GM20000 (cell line): Measurements from ENCODE around the gene CTNNBIP1.

ENCODE experiments used
- DNase-seq: peaks from one replicate; pipeline ENCODE4 v3.0.0; 2012; ENCODE audit warnings: low spot score
- TF ChIP-seq, protein P1 (sequence below): IDR thresholded peaks from 2 replicates; pipeline ENCODE4 v1.5.1; 2012; ENCODE audit warnings: mild to moderate bottlenecking, control low read depth; ENCODE audit errors: extremely low read depth, missing control alignments

The CTNNBIP1 gene

GRCh38 chr1:9826087-9826486 is 84.0 kb downstream of the CTNNBIP1 start:
- TF ChIP-seq, protein P1, sequence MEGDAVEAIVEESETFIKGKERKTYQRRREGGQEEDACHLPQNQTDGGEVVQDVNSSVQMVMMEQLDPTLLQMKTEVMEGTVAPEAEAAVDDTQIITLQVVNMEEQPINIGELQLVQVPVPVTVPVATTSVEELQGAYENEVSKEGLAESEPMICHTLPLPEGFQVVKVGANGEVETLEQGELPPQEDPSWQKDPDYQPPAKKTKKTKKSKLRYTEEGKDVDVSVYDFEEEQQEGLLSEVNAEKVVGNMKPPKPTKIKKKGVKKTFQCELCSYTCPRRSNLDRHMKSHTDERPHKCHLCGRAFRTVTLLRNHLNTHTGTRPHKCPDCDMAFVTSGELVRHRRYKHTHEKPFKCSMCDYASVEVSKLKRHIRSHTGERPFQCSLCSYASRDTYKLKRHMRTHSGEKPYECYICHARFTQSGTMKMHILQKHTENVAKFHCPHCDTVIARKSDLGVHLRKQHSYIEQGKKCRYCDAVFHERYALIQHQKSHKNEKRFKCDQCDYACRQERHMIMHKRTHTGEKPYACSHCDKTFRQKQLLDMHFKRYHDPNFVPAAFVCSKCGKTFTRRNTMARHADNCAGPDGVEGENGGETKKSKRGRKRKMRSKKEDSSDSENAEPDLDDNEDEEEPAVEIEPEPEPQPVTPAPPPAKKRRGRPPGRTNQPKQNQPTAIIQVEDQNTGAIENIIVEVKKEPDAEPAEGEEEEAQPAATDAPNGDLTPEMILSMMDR, result no peak
- no peak for DNase-seq

GRCh38 chr1:9825093-9826074 is 84.7 kb downstream of the CTNNBIP1 start:
- TF ChIP-seq, protein P1, result no peak

DNA sequence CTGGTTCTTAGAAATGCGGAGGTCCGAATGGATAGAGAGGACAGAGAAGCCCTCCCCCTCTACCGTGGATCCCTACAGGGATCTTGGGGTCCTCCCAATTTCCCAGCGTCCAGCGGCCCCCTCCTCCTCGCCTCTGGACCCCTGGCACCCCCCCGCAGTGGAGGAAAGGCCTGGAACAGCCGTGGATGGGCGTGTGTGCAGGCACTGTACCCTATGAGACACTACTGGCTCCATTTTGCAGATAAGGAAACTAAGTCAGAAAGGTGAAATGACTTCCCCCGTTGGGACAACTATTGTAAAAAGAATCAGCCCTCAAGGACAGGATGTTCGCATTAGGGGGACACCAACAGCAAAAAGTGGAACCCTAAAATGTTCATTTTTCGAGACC is 85.4 kb downstream of the CTNNBIP1 start:
- TF ChIP-seq, protein P1, result no peak
- no peak for DNase-seq

More at GRCh38 chr1:9825093-9826074, 84.7 kb downstream of the CTNNBIP1 start:
- no peak for DNase-seq

DNA sequence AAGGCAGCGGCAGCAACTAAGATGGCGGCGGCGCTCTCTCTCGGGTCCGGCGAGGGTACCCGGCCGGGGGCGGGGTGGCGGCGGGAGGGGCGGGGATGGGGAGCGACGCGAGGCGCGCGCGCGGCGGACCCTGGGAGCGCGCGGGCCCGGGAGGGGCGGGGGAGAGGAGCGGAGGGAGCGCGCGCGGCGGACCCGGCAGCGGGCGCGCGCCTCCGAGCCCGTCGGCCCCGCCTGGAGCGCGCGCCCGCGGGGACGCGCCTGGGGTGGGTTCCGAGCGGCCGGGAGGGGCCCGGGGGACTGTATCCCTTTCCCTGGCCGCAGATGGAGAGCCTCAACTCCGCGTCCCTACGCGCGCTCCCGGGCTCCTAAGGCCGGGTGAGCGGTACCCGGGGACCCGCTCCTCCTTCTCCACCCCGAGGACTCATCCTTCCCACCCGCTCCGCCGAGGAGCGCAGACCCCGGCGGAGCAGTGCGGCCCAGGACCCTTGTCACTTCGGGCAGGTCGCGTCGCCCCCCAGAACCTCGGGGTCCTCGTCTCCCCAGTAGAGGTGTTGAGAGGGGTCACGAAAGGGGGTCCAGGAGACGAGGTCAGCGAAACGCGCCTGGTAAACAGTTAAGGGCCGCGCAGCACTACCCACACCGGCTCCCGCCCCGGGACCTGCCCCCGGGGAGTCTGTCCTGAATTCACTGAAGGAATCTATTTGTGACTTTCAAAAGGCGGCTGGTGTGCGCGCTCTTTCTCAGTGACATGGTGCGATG is 85.9 kb downstream of the CTNNBIP1 start, which contains the start of gene CLSTN1:
CLSTN1 (minus strand) TSS at position 23 of the 759 bp plus-strand sequence. CDS start 232 bp downstream, outside the sequence.
- TF ChIP-seq, protein P1, result no peak
- DNase-seq, result peak; percentile 98

DNA sequence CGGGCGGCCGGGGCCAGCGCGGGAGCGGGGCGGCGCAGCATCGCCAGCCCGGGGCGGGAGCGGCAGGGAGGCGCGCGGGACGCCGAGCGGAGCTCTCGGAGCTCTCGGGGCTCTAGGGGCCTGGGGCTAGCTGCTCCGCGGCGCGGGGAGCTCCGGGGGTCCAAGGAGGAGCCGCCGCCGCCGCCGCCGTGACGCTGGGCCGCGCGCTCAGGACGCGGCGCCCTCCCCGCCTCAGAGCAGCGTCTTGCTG is 86.5 kb downstream of the CTNNBIP1 start:
- TF ChIP-seq, protein P1, result no peak
- DNase-seq, result no peak

- peak; percentile 62 for DNase-seq
- TF ChIP-seq, protein P1, result no peak
Measured at GRCh38 chr1:9822897-9823692, 87.0 kb downstream of the CTNNBIP1 start.
